ENCODE results near the gene MC4R.

GRCh38 chr18:60350941-60351340 lies 21.6 kb downstream of the MC4R start:
- TF ChIP-seq POLR2A (IDR thresholded peaks at IDR 0.05) (no peak), POLR2AphosphoS5 (IDR thresholded peaks at IDR 0.05) (no peak)
- TF ChIP-seq, protein P1, sequence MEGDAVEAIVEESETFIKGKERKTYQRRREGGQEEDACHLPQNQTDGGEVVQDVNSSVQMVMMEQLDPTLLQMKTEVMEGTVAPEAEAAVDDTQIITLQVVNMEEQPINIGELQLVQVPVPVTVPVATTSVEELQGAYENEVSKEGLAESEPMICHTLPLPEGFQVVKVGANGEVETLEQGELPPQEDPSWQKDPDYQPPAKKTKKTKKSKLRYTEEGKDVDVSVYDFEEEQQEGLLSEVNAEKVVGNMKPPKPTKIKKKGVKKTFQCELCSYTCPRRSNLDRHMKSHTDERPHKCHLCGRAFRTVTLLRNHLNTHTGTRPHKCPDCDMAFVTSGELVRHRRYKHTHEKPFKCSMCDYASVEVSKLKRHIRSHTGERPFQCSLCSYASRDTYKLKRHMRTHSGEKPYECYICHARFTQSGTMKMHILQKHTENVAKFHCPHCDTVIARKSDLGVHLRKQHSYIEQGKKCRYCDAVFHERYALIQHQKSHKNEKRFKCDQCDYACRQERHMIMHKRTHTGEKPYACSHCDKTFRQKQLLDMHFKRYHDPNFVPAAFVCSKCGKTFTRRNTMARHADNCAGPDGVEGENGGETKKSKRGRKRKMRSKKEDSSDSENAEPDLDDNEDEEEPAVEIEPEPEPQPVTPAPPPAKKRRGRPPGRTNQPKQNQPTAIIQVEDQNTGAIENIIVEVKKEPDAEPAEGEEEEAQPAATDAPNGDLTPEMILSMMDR (IDR thresholded peaks at IDR 0.05) = no peak
